Nephron progenitor cell (in vitro differentiated cells): ENCODE data around the gene RNFT2.

ENCODE experiments used
- DNase-seq: peaks from one replicate; pipeline ENCODE4 v3.0.0; 2021
- H3K27ac Mint-ChIP-seq: 2 replicates; pipeline ENCODE4 v1.8.0; 2021; ENCODE audit warnings: mild to moderate bottlenecking, moderate library complexity, mixed read lengths
- H3K27me3 Mint-ChIP-seq: 2 replicates; pipeline ENCODE4 v1.8.0; 2021; ENCODE audit warnings: mild to moderate bottlenecking, low read depth, mixed read lengths; ENCODE audit not compliant: poor library complexity
- H3K36me3 Mint-ChIP-seq: 2 replicates; pipeline ENCODE4 v1.8.0; 2021; ENCODE audit warnings: low read depth, mixed read lengths
- H3K4me1 Mint-ChIP-seq: 2 replicates; pipeline ENCODE4 v1.8.0; 2021; ENCODE audit warnings: mixed read lengths
- H3K4me3 Mint-ChIP-seq: 2 replicates; pipeline ENCODE4 v1.8.0; 2021; ENCODE audit warnings: mild to moderate bottlenecking, moderate library complexity, mixed read lengths
- H3K9me3 Mint-ChIP-seq: 2 replicates; pipeline ENCODE4 v1.8.0; 2021; ENCODE audit warnings: mild to moderate bottlenecking, moderate library complexity, mixed read lengths
- CTCF ChIP-seq: fragments of 200-600 bp; sonication (generic); IDR thresholded peaks from 2 replicates; pipeline ENCODE4 v1.5.0; 2021; ENCODE audit warnings: antibody characterized with exemption

RNFT2 gene

GRCh38 chr12:116692605-116693004 lies 45.5 kb upstream of the RNFT2 start:
- DNase-seq: no peak
- Mint-ChIP-seq H3K36me3 (no peaks in the 10 kb centered on the region), H3K27ac (no peak overlapping the region), H3K9me3 (no peaks in the 10 kb centered on the region), H3K4me1 (peaks cover 78% of the 10 kb centered on the region), H3K4me3 (peak overlapping the region; percentile 29), H3K27me3 (peaks cover 38% of the 10 kb centered on the region)
- TF ChIP-seq CTCF: no peak

GRCh38 chr12:116693286-116694227 lies 44.6 kb upstream of the RNFT2 start:
- Mint-ChIP-seq H3K4me3 (peak overlapping the region; percentile 71), H3K36me3 (no peaks in the 10 kb centered on the region), H3K27me3 (peaks cover 38% of the 10 kb centered on the region), H3K4me1 (peaks cover 87% of the 10 kb centered on the region), H3K9me3 (no peaks in the 10 kb centered on the region), H3K27ac (no peak overlapping the region)
- no peak for TF ChIP-seq CTCF
- DNase-seq: no peak

DNA sequence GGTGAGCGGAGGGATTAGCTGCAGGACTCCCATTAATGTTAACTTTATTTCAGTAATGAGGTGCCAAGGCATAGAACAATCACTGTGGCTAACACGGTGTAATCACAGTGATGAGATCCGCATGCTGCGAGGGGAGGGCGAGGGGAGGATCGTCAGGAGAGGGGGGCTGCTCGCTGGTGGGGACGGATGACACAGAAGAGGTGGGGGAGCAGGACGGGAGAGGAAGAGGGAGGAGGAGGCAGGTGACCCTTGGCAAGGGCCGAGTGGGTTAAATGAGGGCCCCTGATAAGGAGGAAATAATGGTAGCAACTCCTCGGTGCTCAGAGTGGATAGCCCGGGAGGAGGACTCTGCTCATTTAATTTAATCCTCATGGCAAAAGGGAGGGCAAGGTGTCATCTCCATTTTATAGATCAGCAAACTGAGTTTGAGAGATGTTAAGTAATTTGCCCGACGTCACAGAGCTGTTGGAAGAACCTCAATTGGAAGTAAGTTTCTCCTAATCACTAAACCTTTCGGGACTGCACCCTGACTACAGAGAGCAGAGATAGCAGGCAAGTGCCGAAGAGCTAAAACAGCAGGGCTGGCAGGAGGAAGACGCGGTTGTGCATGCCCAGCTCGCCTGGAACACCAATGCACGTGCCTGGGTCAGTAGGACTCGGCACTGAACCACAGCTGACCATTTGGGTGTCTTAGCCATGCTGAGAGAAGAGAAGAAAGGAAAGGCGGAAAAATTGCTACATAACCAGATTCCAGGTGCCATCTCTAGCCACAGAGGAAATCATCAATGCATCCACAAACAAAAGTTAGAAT lies 43.3 kb upstream of the RNFT2 start:
- H3K27ac Mint-ChIP-seq: no peak overlapping the region

GRCh38 chr12:116695464-116695725 lies 42.7 kb upstream of the RNFT2 start:
- no peak for TF ChIP-seq CTCF
- Mint-ChIP-seq H3K27me3 (peaks cover 38% of the 10 kb centered on the region), H3K27ac (no peak overlapping the region), H3K4me1 (peaks cover 91% of the 10 kb centered on the region), H3K9me3 (no peaks in the 10 kb centered on the region), H3K36me3 (no peaks in the 10 kb centered on the region), H3K4me3 (no peak overlapping the region)
- DNase-seq: no peak

More for the DNA sequence above, 43.3 kb upstream of the RNFT2 start:
- no peaks in the 10 kb centered on the region for H3K9me3 Mint-ChIP-seq
- DNase-seq: no peak
- H3K27me3 Mint-ChIP-seq: peaks cover 38% of the 10 kb centered on the region
- TF ChIP-seq CTCF: no peak
- no peaks in the 10 kb centered on the region for H3K36me3 Mint-ChIP-seq
- peaks cover 94% of the 10 kb centered on the region for H3K4me1 Mint-ChIP-seq
- H3K4me3 Mint-ChIP-seq: peak overlapping the region; percentile 43

DNA sequence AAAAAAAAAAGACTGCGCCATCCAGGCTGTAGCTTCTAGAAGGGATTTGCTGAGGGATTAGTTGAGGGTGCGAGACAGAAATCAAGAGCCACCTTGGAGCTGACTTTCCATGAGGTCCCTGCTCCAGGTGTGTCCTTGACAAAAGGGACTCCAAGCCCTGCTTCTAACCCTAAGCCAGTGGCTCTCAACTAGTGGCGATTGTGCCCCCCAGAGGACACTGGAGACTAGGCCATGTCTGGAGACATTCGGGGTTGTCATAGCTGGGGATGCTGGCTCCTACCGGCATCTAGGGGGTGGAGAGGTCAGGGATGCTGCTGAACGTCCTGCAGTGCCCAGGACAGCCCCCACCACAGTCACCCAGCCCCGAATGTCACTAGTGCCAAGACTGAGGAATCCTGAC lies 40.8 kb upstream of the RNFT2 start:
- peak; percentile 32 for TF ChIP-seq CTCF
- peak; percentile 35 for DNase-seq
- Mint-ChIP-seq H3K27me3 (peaks cover 28% of the 10 kb centered on the region), H3K9me3 (no peaks in the 10 kb centered on the region), H3K4me1 (peaks cover 73% of the 10 kb centered on the region), H3K4me3 (no peak overlapping the region), H3K27ac (no peak overlapping the region), H3K36me3 (no peaks in the 10 kb centered on the region)
